Measurements from ENCODE around the gene SRP72.
"Not testable (repeated sequence)": the region's sequence is repeated elsewhere in the genome, so short reads cannot be mapped to it uniquely, and the experiment has no call there.

The SRP72 gene

DNA sequence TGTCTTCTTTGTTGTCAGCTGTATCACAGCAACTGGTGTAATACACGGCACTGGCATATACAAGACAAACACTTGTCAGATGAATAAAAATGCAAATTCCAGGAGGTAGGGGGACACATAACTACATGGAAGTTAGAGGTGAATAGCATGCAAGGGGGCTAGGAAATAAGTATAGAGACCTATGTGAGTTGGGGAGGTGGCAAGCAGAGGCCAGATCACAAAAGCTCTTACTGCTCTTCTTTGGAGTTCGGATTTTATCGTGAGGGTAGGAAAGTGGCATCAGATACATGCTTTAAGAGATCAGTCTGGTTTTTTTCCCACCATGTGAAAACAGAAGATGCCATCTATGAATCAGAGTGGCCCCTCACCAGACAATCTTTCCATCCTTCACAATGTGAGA is 2.8 kb upstream of the SRP72 start:
- Histone ChIP-seq H3K9ac (ENCODE audit: low read depth, low read length, poor library complexity) (no peak overlapping the region), H3K27ac (replicated peaks; ENCODE audit: low read length) (no peak overlapping the region), H3K36me3 (replicated peaks in 1 of 2; ENCODE audit: control insufficient read depth in 2 of 2, insufficient read depth in 2 of 2, low read length in 2 of 2) (peaks cover 15 to 54% of the 10 kb centered on the region in 2 donors), H4K8ac (ENCODE audit: low read depth, low read length) (no peak overlapping the region), H2AFZ (ENCODE audit: low read length) (no peak overlapping the region), H2BK120ac (ENCODE audit: low read depth, low read length) (no peak overlapping the region), H3K23ac (ENCODE audit: low read depth, low read length, poor library complexity) (no peak overlapping the region), H2BK12ac (ENCODE audit: low read length) (no peak overlapping the region), H3K18ac (ENCODE audit: low read length) (no peak overlapping the region), H3K79me1 (ENCODE audit: low read depth, low read length) (peaks cover 2% of the 10 kb centered on the region), H3K4ac (ENCODE audit: low read length) (no peak overlapping the region), H3K27me3 (ENCODE audit: control insufficient read depth in 3 of 3, insufficient read depth in 3 of 3, low read depth in 1 of 3, low read length in 3 of 3) (no peaks in the 10 kb centered on the region), H3K4me2 (ENCODE audit: insufficient read depth, low read length, poor library complexity, severe bottlenecking) (no peak overlapping the region), H4K91ac (ENCODE audit: low read depth, low read length, poor library complexity) (no peak overlapping the region), H3K4me1 (ENCODE audit: control insufficient read depth in 2 of 2, insufficient read depth in 1 of 2, low read depth in 1 of 2, low read length in 2 of 2) (peaks cover 0 to 6% of the 10 kb centered on the region in 2 donors), H2AK5ac (ENCODE audit: low read depth, low read length) (no peak overlapping the region), H2BK15ac (ENCODE audit: low read length) (no peak overlapping the region), H3K14ac (ENCODE audit: low read length) (no peak overlapping the region), H2BK5ac (ENCODE audit: low read length) (no peak overlapping the region), H3K4me3 (ENCODE audit: low read length in 2 of 2) (no peak overlapping the region), H3K9me3 (replicated peaks in 1 of 2; ENCODE audit: control insufficient read depth in 2 of 2, insufficient read depth in 1 of 2, low read depth in 1 of 2, low read length in 2 of 2) (no peaks in the 10 kb centered on the region)
- WGBS, 2 donors (ENCODE audit: extremely low coverage in 2 of 2, insufficient read length in 2 of 2, insufficient replicate concordance in 1 of 2): no CpG with 5 or more reads among the region's 3 CpGs
- no peak for DNase-seq (ENCODE audit: low spot score)

- peaks cover 7 to 54% of the 10 kb centered on the region in 2 donors for H3K36me3 ChIP-seq (replicated peaks in 1 of 2; ENCODE audit: control insufficient read depth in 2 of 2, insufficient read depth in 2 of 2, low read length in 2 of 2)
- H3K79me1 ChIP-seq (ENCODE audit: low read depth, low read length): peaks cover 2% of the 10 kb centered on the region
- H3K27ac ChIP-seq (replicated peaks; ENCODE audit: low read length): no peak overlapping the region
- H2AK5ac ChIP-seq (ENCODE audit: low read depth, low read length): no peak overlapping the region
- H4K8ac ChIP-seq (ENCODE audit: low read depth, low read length): no peak overlapping the region
- DNase-seq (ENCODE audit: low spot score): no peak
- no peak overlapping the region for H2BK15ac ChIP-seq (ENCODE audit: low read length)
- no peak overlapping the region for H3K18ac ChIP-seq (ENCODE audit: low read length)
- H2AFZ ChIP-seq (ENCODE audit: low read length): no peak overlapping the region
- H3K4me3 ChIP-seq (ENCODE audit: low read length in 2 of 2): peak overlapping the region in 1 of 2 donors; percentile 79
- no peak overlapping the region for H3K9ac ChIP-seq (ENCODE audit: low read depth, low read length, poor library complexity)
- H3K27me3 ChIP-seq (ENCODE audit: control insufficient read depth in 3 of 3, insufficient read depth in 3 of 3, low read depth in 1 of 3, low read length in 3 of 3): no peaks in the 10 kb centered on the region
- H3K23ac ChIP-seq (ENCODE audit: low read depth, low read length, poor library complexity): no peak overlapping the region
- H3K14ac ChIP-seq (ENCODE audit: low read length): no peak overlapping the region
- H4K91ac ChIP-seq (ENCODE audit: low read depth, low read length, poor library complexity): no peak overlapping the region
- no peak overlapping the region for H2BK12ac ChIP-seq (ENCODE audit: low read length)
- H2BK5ac ChIP-seq (ENCODE audit: low read length): no peak overlapping the region
- H3K4me1 ChIP-seq (ENCODE audit: control insufficient read depth in 2 of 2, insufficient read depth in 1 of 2, low read depth in 1 of 2, low read length in 2 of 2): peaks cover 0 to 6% of the 10 kb centered on the region in 2 donors
- no peak overlapping the region for H3K4ac ChIP-seq (ENCODE audit: low read length)
- WGBS, 2 donors (ENCODE audit: extremely low coverage in 2 of 2, insufficient read length in 2 of 2, insufficient replicate concordance in 1 of 2): no CpG with 5 or more reads among the region's 10 CpGs
- H3K4me2 ChIP-seq (ENCODE audit: insufficient read depth, low read length, poor library complexity, severe bottlenecking): peak overlapping the region; percentile 40
- H2BK120ac ChIP-seq (ENCODE audit: low read depth, low read length): no peak overlapping the region
- H3K9me3 ChIP-seq (replicated peaks in 1 of 2; ENCODE audit: control insufficient read depth in 2 of 2, insufficient read depth in 1 of 2, low read depth in 1 of 2, low read length in 2 of 2): no peaks in the 10 kb centered on the region
These were observed 1.7 kb upstream of the SRP72 start for GRCh38 chr4:56465599-56466295.

DNA sequence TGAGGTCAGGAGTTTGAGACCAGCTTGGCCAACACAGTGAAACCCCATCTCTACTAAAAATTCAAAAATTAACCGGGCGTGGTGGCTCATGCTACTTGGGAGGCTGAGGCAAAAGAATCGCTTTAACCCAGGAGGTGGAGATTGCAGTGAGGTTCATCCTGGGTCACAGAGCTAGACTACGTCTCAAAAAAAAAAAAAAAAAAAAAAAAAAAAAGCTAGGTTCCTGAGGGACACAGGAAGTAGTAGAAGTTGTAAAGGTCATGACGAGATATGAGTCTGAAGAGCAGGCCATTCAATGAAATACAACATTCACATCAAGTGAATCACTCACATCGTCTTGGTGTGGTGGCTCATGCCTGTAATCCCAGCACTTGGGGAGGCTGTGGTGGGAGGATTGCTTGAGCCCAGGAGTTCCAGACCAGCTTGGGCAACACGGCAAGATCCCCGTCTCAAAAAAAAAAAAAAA is 1.1 kb upstream of the SRP72 start:
- H3K79me1 ChIP-seq (ENCODE audit: low read depth, low read length); H3K27me3 ChIP-seq (ENCODE audit: control insufficient read depth in 3 of 3, insufficient read depth in 3 of 3, low read depth in 1 of 3, low read length in 3 of 3); H3K9me3 ChIP-seq (replicated peaks in 1 of 2; ENCODE audit: control insufficient read depth in 2 of 2, insufficient read depth in 1 of 2, low read depth in 1 of 2, low read length in 2 of 2); H3K9ac ChIP-seq (ENCODE audit: low read depth, low read length, poor library complexity); DNase-seq (ENCODE audit: low spot score); H3K23ac ChIP-seq (ENCODE audit: low read depth, low read length, poor library complexity); H2AFZ ChIP-seq (ENCODE audit: low read length); H3K14ac ChIP-seq (ENCODE audit: low read length); H4K91ac ChIP-seq (ENCODE audit: low read depth, low read length, poor library complexity); H2AK5ac ChIP-seq (ENCODE audit: low read depth, low read length); H4K8ac ChIP-seq (ENCODE audit: low read depth, low read length); H3K18ac ChIP-seq (ENCODE audit: low read length); H2BK120ac ChIP-seq (ENCODE audit: low read depth, low read length); H3K4ac ChIP-seq (ENCODE audit: low read length); H2BK12ac ChIP-seq (ENCODE audit: low read length); H3K4me1 ChIP-seq (ENCODE audit: control insufficient read depth in 2 of 2, insufficient read depth in 1 of 2, low read depth in 1 of 2, low read length in 2 of 2); H2BK15ac ChIP-seq (ENCODE audit: low read length); H2BK5ac ChIP-seq (ENCODE audit: low read length); H3K27ac ChIP-seq (replicated peaks; ENCODE audit: low read length): not testable (repeated sequence)
- H3K4me3 ChIP-seq (ENCODE audit: low read length in 2 of 2): peak overlapping the region; percentile 71 to 79
- H3K4me2 ChIP-seq (ENCODE audit: insufficient read depth, low read length, poor library complexity, severe bottlenecking): peak overlapping the region; percentile 70
- peaks cover 5 to 54% of the 10 kb centered on the region in 2 donors for H3K36me3 ChIP-seq (replicated peaks in 1 of 2; ENCODE audit: control insufficient read depth in 2 of 2, insufficient read depth in 2 of 2, low read length in 2 of 2)
- WGBS, 2 donors (ENCODE audit: extremely low coverage in 2 of 2, insufficient read length in 2 of 2, insufficient replicate concordance in 1 of 2): no CpG with 5 or more reads among the region's 8 CpGs

GRCh38 chr4:56466910-56467283 is 520 bp upstream of the SRP72 start:
- H2AK5ac ChIP-seq (ENCODE audit: low read depth, low read length): no peak overlapping the region
- no peak overlapping the region for H3K18ac ChIP-seq (ENCODE audit: low read length)
- peaks cover 7 to 54% of the 10 kb centered on the region in 2 donors for H3K36me3 ChIP-seq (replicated peaks in 1 of 2; ENCODE audit: control insufficient read depth in 2 of 2, insufficient read depth in 2 of 2, low read length in 2 of 2)
- H2BK120ac ChIP-seq (ENCODE audit: low read depth, low read length): no peak overlapping the region
- peak overlapping the region; percentile 92 for H2AFZ ChIP-seq (ENCODE audit: low read length)
- H4K91ac ChIP-seq (ENCODE audit: low read depth, low read length, poor library complexity): no peak overlapping the region
- H3K27me3 ChIP-seq (ENCODE audit: control insufficient read depth in 3 of 3, insufficient read depth in 3 of 3, low read depth in 1 of 3, low read length in 3 of 3): no peaks in the 10 kb centered on the region
- peak overlapping the region; percentile 62 for H3K27ac ChIP-seq (replicated peaks; ENCODE audit: low read length)
- H2BK5ac ChIP-seq (ENCODE audit: low read length): peak overlapping the region; percentile 92
- no CpG with 5 or more reads among the region's 8 CpGs for WGBS, 2 donors (ENCODE audit: extremely low coverage in 2 of 2, insufficient read length in 2 of 2, insufficient replicate concordance in 1 of 2)
- DNase-seq (ENCODE audit: low spot score): no peak
- peaks cover 0 to 6% of the 10 kb centered on the region in 2 donors for H3K4me1 ChIP-seq (ENCODE audit: control insufficient read depth in 2 of 2, insufficient read depth in 1 of 2, low read depth in 1 of 2, low read length in 2 of 2)
- no peaks in the 10 kb centered on the region for H3K9me3 ChIP-seq (replicated peaks in 1 of 2; ENCODE audit: control insufficient read depth in 2 of 2, insufficient read depth in 1 of 2, low read depth in 1 of 2, low read length in 2 of 2)
- H2BK12ac ChIP-seq (ENCODE audit: low read length): no peak overlapping the region
- H3K4ac ChIP-seq (ENCODE audit: low read length): no peak overlapping the region
- no peak overlapping the region for H3K23ac ChIP-seq (ENCODE audit: low read depth, low read length, poor library complexity)
- peak overlapping the region; percentile 70 for H3K4me2 ChIP-seq (ENCODE audit: insufficient read depth, low read length, poor library complexity, severe bottlenecking)
- no peak overlapping the region for H2BK15ac ChIP-seq (ENCODE audit: low read length)
- H3K79me1 ChIP-seq (ENCODE audit: low read depth, low read length): peaks cover 2% of the 10 kb centered on the region
- no peak overlapping the region for H4K8ac ChIP-seq (ENCODE audit: low read depth, low read length)
- peak overlapping the region; percentile 79 to 92 for H3K4me3 ChIP-seq (ENCODE audit: low read length in 2 of 2)
- H3K9ac ChIP-seq (ENCODE audit: low read depth, low read length, poor library complexity): no peak overlapping the region
- no peak overlapping the region for H3K14ac ChIP-seq (ENCODE audit: low read length)
